Right kidney (tissue), 1 donor: ENCODE data around the gene GALNT14.

Source experiments
- DNase-seq: peaks from one replicate; pipeline ENCODE4 v3.0.0-alpha.2; 2016

GALNT14 gene

DNA sequence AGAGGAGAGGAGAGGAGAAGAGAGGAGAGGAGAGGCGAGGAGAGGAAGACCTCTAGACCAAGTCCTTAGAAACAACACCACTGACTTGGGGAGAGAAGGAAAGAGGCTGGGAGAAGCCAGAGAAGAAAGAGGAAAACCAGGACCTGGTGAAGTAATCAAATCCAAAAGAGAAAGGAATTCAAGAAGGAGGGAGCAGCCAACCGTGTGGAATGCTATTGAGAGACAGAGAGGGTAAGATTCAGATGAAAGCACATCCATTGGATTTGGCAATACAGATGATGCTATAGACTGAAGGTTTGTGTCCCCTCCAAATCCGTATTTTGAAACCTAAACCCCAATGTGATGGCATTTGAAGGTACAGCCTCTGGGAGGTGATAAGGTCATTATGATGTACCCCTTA, 50.7 kb downstream of the GALNT14 start:
- DNase-seq = no peak

DNA sequence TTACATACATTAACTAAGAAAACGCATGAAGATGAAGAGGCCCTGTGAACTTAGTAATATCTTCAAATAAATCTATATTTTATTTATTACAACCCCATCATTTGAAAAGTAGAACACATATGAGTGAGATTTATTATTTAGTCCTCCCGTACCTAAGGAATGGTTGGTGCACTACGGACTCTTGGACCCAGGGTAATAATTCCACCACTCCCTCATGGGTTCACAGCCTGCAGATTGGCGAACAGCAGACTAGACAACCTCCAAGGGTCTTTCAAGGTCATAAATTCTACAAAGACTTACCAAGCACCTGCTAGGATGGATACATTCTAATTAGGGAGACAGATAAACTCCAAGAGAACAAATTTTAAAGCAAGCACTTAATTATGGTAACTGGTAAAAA, 51.6 kb downstream of the GALNT14 start:
- DNase-seq = no peak

DNA sequence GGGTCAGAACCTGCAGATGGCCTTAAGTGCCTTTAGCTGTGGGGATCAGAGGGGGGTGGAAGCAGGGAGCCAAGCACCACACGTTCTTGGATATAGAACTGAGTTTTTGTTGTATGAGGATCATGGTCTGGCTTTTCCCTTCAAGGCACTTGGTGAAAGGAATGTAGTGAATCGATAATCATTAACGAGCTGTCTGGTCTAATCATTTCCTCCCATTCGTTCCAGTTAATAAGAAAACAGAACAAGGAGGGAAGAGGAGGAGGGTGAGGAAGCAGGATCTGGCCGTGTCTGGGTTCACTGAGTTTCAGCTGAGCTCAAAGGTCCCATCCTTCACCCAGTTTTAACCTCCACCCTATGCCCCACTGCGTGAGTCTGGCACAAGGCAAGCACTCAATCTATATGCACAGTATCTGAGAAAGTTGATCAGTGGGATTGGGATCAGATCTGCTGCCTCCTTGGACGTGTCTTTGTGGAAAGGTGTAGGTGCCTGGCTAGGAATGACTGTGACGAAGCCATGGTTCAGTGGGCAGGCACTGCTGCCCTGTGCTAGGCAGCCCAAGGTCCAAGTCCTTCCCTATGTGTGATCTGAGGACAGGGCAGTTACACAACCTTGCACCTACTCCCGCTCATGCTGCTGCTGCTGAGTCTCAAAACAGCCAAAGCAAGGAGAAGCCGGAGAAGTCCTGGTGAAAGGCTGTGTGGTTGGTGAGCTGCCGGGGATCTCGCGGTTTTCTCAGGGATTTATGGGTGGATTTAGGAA, 54.8 kb downstream of the GALNT14 start:
- peak; percentile 54 for DNase-seq

DNA sequence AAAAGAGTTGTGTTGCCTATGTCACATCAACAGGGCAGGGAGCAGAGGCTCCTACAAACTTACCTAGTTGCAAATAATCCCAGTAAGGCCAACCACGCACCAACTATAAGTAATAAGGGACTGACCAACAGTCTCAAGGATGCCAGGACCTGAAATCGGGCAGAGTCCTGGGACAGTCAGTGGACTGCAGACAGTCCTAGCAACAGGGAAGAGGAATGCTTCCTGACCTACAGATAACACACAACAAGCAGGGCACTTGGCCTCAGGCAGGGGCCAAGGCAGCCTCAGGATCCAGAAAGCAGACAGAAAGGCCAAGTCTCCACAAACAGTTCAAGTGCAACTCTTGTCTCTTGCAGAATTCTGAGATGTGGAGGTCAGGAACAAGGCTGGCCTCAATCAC, 56.2 kb downstream of the GALNT14 start:
- DNase-seq = no peak

DNA sequence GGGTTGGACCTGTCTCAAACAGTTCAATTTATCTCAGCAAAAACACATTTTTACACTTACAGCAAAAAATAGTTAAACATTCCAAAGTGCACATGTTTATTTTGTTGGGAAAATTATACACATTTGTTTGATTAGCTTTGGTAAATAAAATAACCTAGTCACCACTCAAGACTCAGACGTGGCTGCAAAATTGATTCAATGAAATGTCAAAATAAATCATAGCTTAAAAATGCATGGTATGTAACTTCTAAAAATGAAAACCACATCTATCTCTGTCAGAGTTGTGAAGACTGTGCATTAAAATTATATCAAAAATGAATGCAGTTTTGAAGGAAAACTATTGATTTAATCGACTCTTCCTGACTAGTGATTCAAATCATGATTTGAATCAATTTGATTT, 56.7 kb downstream of the GALNT14 start:
- no peak for DNase-seq

DNA sequence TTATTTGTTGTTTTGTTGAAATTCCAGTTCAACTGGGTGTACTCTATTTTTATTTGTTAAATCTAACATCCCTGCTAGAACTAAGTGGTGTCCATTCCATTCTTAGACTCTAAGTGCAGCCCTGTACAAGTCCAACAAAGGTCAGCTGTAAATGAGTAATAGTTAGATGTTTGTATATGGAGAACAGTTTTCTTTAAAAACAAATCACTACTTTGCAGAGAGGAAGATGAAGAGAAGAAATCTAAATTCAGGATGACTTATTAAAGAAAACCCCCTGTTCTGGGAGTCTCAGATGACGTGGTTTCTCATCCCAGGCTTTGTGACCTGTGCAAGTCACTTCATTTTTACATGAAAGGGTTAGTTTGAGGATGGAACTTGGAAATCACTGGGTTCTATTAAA, 57.9 kb downstream of the GALNT14 start:
- DNase-seq = no peak

DNA sequence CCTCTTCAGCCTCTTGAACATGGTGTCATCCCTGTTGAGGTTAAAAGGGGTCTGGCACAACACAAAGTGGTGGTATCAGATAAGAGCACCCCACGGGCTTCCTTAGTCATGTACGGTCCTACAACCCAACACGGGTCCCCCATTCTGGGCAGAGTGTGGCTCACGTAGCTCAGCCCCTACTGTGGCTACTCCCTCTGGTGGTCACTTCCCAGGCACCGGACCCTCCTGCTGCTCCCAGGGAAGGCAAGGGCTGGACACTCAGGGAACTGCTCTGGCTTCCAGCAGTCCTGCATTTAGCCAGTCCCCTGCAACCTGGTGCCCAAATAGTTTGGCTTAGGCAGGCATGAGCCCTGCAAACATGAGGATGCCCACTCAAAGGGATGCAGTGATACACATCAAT, 58.6 kb downstream of the GALNT14 start:
- no peak for DNase-seq

DNA sequence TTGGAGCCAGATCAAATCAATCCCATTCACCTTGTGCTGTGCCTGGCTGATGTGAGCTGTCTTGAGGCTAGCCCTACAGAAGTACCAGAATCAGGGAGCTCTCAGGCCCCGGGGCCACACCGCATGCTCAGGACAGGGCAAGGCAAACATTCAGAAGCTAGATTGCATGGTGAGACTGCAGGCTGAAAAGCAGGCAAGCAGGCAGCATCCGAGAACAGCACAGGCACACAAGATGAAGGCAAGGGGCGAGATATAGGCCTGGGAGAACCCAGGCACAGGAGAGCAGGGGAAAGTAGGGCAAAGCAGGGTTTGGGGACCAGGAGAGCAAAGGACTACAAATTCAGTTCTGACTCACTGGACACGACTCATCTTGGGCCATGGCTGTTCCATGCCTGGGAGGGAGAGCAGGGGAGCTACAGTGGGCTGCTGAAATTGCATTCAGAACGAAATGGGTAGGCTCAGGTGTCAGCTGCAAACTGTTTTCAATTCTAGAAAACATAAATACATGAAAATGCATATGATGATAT, 59.6 kb downstream of the GALNT14 start:
- no peak for DNase-seq

DNA sequence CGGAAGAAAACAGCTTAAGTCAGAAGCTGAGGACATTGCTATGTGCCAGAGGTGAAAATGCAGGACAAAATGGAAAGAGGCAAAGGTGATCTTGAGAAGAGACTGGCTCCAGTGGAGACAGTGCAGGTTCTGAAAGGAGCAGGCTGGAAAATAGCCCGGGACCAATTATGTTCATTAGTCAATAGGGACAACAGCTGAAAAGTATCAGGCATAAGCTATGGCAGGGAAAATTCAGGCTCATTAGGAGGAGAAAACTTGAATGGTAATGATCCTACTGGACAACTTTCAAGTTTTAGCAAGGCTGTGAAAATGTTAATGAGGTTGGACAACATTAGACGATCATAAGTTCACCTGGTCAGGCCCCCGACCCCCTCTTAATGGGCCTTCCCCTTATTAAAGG, 60.2 kb downstream of the GALNT14 start:
- DNase-seq = no peak

DNA sequence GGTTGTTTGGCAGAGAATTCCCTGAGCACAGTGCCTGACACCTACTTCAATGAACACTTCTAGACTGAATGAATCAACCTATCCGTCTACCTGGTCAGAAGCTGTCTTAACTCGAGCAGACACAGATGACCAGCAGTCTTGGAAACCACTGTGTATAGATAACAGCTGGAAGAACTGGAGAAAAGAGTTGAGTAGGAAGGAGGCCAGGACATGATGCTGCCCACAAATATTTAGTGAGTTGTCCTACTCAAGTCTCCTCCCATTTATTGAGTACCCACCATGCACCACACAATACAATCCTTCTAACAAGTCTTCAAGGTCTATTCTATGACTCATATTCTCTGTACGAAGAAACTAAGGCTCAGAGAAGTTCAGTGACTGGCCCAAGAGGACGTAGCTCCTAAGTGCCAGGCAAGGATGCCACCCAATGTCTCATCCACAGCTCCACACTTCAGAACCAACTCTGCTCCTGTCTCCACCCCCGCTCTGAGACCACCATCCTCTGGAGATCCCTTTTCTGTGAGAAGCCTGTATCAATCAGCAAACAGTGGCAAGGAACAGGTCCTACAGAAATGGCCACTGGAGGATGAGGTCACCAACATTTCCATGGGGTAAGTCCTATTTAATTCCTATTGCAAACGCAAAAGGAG, 62.2 kb downstream of the GALNT14 start:
- DNase-seq = no peak

DNA sequence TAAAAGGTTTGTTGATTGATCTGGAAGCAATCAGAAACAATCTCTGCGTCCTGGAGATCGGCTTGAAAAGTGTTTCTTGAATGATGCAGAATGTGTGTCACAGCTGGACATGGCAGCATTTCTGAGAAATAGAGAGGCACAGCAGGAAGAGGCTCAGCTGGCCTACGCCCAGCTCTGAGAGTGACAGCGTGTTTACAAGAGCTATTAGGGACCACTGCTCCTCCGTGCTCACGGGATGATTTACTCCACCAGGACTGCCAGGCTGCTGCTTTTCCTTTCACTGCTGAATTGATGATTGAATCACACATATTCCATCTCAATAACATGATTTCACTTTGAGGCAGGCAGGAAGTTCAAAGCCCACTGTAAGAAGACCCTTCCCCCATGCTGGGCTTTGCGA, 62.8 kb downstream of the GALNT14 start:
- DNase-seq = no peak

DNA sequence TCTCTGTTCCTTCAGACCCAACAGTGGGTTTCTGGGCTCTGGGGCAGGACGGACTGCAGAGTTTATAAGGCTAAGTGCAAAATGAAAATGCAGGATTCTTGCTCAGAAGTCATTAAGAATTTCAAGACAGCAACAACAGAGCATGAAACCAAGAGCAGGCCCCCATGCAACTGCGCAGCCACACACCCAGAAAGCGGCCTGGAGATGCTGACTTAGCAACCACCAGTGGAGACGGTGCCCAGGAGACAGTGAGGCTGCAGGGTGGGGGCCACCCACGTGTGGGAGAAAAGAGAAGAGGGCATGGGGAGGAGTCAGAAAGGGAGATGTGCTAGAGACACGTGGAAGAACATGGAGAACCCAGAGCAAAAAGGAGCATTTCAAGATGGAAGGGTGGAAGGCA, 66.5 kb downstream of the GALNT14 start:
- DNase-seq = no peak

DNA sequence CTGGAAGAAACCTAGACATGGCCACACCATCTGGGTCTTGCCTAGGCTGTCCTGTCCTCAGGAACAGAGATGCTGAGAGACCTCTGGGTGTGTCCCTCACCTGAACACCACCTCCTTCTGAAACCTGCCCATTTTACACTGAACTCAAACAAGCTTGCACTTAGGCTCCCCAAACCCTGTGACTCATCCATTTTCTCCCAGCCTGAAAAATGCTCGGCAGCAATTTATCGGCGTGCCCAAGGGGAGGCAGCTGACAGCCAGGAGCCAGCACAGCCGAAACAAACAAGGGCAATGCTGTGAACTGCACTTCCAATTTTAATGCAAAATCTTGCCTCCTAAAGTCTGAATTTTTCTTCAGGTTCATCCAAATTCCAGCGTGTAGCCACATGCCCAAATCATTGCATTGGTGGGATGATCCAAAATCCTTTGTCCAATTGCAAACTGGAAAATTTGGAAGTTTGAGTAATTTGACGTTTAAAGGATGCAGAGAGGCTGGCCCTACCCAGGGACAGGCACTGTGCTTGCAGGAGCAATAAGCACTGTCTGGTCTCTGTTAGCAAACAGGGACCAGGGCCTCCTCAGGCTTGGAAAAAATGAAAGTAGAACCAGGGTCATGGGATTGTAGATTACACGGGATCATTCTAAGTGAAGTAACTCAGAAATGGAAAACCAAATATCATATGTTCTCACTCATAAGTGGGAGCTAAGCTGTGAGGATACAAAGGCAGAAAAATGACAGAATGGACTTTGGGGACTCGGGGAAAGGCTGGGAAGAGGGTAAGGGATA, 67.7 kb downstream of the GALNT14 start:
- DNase-seq = no peak

DNA sequence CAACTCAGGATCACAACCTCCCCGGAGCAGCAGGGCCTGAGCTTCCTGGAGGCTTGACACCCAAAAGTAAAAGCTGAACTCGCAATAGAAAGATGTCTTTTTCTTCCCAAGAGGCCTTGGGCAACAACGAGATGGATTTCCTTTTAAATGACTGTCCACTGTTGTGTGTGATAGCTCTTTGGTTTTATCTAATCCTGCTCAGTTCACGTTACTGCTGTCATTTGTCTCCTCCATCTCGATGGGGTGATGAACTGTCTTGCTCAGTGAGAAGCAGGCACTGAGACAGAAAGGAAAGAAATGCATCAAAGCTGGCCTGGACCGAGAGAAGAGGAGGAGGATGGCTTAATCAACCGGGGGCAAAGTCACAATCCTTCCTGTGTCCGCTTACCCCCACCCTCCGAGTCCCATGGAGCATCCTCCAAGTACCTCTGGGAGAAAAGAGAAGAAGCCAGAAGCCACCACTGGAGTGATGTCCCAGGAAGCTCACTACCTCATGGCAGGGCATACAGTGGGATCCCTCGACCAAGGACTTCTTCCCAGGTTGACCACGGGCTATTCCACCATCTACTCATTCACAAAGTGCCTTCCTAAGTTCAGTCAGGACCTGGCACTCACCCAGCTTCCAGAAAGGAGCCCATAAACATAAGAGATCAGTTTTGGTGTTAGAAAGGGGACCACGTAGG, 68.5 kb downstream of the GALNT14 start:
- no peak for DNase-seq

DNA sequence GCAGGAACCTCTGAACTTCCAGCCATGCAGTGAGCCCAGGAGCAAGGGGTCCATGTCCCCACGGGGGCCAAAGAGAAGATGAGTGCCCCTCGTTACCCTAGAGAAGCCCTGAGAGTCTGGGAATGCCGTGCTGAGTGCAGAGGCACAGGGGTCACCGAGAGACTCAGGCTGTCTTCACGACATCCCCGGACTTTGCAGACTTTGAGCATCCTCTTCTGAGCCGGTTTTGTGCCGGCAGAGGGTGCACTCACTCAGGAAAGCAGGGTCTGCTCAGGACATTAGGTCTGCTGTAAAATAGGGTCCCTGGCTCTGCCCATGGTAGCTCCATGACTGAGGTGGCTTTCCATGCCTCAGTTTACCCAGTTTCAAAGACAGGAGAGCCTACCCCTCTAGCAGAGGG, 71.0 kb downstream of the GALNT14 start:
- no peak for DNase-seq

DNA sequence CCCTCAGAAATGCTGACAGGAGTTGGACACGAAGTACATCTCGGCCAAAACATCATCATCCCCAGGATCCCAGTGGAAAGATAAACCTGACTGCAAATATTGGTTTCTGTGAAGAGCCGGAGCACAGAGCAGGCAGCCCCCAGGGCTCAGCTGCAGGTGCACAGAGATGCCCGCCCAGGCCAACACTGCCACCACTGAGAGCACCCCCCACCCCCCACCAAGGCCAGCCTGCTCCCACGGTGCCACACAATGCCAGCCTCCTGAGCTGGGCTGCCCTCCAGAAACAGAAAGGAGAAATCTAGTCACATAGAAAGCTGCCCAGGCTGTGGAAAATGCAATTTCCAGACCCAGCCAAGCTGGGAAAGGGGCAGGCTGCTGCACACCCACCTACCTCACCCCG, 71.7 kb downstream of the GALNT14 start:
- DNase-seq = no peak

DNA sequence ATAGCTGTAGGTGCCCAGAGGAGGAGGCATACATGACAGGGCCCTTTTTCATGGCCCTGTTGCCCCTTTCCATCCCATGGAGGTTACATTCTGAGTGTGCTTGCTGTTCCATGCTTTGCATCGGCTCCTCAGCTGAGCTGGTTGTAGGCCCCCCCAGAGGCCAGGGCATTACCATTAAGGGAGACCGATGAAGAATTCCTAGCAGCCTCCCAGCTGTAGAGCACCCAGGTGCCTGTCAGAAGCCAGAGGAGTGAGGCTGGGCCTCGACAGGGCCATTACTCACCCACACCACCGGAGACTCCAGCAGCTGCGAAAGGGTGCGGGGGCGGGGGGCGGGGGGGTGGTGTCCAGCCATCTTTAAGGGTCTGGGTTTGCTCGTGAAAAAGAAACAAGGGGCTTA, 72.2 kb downstream of the GALNT14 start:
- no peak for DNase-seq

DNA sequence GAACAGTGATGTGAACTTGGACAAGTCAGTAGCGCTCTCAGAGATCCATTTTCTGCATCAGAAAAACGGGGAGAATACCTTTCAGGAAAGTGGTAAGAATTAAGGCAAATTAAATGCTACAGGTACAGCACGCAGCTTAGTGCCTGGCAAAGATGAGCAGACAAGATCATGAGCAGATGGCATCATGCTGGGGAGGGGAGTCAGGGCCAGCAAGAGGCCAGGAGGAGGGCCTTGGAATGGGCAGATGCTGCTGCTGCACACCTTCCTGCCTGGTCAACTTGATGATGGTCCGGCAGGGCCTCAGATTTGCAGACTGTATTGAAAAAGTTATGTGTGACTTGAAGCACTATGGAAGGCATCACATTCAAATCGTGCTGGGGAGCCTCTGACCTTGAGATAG, 72.9 kb downstream of the GALNT14 start:
- no peak for DNase-seq

DNA sequence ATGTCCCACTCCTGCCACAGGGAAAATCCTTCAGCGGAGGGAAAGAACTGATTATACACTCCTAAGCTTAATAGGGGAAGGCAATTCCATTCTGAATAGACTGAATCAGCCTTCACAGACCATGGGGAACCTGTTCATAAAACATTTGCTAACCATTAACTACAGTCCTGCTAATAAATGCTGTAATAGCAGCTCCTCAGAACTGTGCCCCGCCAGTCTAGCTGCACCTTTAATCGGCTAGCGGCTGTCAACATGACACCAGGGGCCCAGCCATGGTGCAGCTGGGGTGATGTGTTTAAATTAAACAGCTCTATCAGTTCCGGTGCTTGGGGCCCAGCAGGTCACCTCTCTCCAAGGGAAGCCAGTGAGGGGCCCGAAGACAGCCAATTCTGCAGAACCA, 77.8 kb downstream of the GALNT14 start:
- DNase-seq = no peak

DNA sequence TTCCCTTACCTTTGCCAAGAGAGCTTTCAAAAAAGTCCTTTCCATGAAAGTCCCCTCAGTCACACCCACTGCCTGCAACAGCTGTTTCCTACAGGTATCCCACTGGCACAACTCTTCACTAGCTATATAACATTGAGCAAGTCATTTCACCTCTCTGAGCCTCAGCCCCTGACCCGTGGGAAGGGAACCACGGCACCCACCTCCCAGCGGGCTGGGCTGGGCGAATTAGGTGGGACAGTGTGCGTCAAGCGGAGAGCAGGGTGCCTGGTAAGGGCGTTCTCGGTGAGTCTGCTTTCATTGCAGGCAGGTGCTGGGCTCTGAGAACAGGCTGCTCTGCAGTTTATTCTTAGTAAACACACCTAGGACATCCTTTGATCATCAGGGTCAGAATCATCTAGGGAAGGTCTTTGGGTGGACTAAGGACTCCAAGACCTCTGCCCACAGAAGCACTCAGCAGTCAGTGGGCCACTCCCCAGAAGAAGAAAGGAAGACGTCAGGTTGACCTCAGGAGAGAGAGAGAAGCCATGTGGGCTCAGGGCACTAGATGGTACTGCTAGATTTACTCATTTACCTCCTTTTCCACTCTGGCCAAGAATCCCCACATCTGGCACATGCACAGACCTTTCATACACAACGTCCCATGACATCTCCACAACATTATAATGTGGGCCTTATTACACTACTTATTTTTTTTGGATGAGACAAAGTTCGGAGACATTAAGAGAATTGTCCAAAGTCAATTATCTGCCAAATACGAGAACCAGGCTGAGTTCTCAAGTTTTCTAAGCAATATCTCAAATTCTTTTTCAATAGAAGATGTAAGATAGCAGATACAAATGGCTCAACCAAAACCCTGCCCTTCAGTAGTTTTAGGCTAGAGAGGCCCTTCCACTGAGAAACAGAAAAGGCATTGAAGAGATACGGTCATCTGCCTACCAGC, 79.9 kb downstream of the GALNT14 start:
- no peak for DNase-seq

DNA sequence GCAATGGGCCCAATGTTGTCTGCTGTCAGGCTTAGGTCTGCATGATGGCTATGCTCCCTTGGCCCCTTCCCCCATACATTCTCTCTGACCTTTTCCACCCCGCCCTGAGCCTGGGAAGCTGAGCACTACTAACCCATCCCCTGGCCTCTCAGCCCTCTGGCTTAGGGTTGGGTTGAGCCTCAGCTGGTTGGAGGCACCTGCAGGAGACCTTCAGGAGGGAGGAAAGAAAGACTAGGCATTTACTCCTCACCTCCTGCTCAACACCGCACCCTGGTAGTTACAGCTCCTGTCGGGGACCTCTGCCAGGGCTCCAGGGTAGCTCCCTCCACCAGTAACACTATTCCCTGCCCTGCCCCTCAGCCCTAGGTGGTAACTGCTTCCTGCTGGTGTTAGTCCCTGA, 80.5 kb downstream of the GALNT14 start:
- DNase-seq = no peak

DNA sequence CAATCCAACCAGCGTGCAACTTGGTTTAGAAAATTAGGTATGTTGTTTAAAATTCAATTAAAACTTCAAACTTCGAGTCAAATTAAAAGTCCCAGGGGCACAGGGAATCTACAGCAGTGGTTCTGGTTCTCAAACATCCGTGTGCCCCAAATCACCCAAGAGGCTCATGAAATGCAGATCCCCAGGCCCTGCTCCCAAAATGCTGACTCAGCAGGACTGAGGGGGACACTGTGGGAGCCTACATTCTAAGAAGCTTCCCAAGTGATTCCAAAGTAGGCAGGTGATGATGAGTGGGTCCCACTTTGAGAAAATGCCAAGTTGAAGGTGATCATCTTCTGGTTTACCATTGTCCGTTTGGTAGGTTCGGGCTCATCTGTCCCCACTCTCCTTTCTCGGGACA, 82.3 kb downstream of the GALNT14 start:
- no peak for DNase-seq
